ENCODE data around the gene KAT6B. TPM values are rescaled to one million over a fixed set of nuclear protein-coding genes. Genes with fewer than 3 reads are reported as not detected.
A peak's percentile ranks its signal among the peaks of the same experiment; 100 is the strongest.

Gene KAT6B
- total RNA-seq, 1 donor from 2014 or later, result 21.7 TPM

DNA sequence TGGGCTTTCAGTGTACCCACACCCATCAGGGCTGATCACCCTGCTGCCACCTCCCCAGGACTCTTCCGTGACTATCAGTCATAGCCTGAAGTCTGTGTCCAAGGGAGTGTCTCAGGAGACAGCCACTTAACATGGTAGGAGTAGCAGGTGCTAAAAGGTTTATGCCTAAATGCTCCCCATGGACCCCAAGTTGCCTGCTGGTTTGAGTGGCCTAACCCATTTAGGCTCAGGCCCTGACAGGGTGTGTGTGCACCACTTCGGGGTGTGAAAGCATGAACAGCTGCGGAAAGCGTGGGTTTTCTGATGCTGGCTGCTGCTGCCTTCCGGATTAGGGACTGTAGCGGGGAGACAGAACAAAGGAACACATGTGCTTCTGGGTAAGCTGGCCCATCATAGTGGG is 191.9 kb downstream of the KAT6B start:
- H3K9me3 ChIP-seq (ENCODE audit: insufficient read depth, low read depth, low read length), result no peaks in the 10 kb centered on the region
- H3K36me3 ChIP-seq (ENCODE audit: insufficient read depth, low read length), result peaks cover 11% of the 10 kb centered on the region
- DNase-seq (ENCODE audit: low read depth), result no peak
- no peak for FAIRE-seq
- Mint-ChIP-seq H3K27me3 (ENCODE audit: low read depth, unreplicated experiment) (no peaks in the 10 kb centered on the region), H3K36me3 (ENCODE audit: low read depth, unreplicated experiment) (peaks cover 13% of the 10 kb centered on the region), H3K9me3 (ENCODE audit: unreplicated experiment) (no peaks in the 10 kb centered on the region), H3K27ac (ENCODE audit: unreplicated experiment) (no peak overlapping the region), H3K4me1 (ENCODE audit: low read depth, unreplicated experiment) (no peaks in the 10 kb centered on the region), H3K4me3 (ENCODE audit: unreplicated experiment) (no peak overlapping the region)
- no peak overlapping the region for H3K4me2 ChIP-seq (ENCODE audit: low read length)
- no peaks in the 10 kb centered on the region for H4K20me1 ChIP-seq (ENCODE audit: insufficient read depth, low read length)
- TF ChIP-seq EZH2 (IDR thresholded peaks at IDR 0.05; ENCODE audit: insufficient read depth, low read length), result no peak
- TF ChIP-seq, protein P1, sequence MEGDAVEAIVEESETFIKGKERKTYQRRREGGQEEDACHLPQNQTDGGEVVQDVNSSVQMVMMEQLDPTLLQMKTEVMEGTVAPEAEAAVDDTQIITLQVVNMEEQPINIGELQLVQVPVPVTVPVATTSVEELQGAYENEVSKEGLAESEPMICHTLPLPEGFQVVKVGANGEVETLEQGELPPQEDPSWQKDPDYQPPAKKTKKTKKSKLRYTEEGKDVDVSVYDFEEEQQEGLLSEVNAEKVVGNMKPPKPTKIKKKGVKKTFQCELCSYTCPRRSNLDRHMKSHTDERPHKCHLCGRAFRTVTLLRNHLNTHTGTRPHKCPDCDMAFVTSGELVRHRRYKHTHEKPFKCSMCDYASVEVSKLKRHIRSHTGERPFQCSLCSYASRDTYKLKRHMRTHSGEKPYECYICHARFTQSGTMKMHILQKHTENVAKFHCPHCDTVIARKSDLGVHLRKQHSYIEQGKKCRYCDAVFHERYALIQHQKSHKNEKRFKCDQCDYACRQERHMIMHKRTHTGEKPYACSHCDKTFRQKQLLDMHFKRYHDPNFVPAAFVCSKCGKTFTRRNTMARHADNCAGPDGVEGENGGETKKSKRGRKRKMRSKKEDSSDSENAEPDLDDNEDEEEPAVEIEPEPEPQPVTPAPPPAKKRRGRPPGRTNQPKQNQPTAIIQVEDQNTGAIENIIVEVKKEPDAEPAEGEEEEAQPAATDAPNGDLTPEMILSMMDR (IDR thresholded peaks at IDR 0.05; ENCODE audit: insufficient read depth, low read depth, low read length), result no peak
- no peaks in the 10 kb centered on the region for H3K79me2 ChIP-seq (ENCODE audit: insufficient read depth, low read length)
- H3K4me1 ChIP-seq (ENCODE audit: insufficient read depth, low read length), result no peaks in the 10 kb centered on the region
- H3K27ac ChIP-seq (ENCODE audit: low read depth, low read length), result no peak overlapping the region
- H3K27me3 ChIP-seq (ENCODE audit: insufficient read depth, low read length), result no peaks in the 10 kb centered on the region
- no peak overlapping the region for H3K9ac ChIP-seq (ENCODE audit: low read length)
- no peak overlapping the region for H3K4me3 ChIP-seq (ENCODE audit: insufficient read depth, low read depth, low read length)
- no peak overlapping the region for H2AFZ ChIP-seq (ENCODE audit: low read depth, low read length)

DNA sequence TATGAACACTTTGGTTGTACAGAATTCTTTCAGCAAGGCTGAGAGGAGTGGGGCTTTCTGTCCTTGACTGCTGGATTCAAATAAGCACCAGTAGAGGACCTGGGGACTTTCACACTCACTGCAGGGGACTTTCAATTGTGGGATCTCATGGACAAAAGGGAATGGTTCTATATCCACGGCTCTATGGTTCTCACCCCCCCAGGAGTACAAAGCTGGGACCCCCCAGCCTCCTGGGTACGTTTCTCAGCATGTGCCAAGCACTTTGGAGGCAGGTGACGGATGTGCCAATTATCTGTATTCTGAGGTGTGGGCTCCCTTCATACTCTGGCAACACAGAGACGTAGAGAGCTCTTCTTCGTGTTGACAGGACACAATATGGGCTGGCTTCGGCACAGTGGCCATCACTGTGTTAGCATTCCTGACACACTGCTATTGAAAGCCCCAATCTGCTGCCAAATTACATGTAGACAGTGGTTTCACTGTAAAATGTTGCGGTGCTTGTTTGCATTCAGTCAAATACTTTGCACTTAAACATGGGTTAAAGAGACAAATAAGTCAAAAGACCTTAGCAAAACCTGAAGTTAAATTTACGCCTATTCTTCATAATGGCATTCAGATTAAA is 192.4 kb downstream of the KAT6B start:
- Histone ChIP-seq H3K27ac (ENCODE audit: low read depth, low read length) (no peak overlapping the region), H3K4me1 (ENCODE audit: insufficient read depth, low read length) (no peaks in the 10 kb centered on the region), H3K79me2 (ENCODE audit: insufficient read depth, low read length) (no peaks in the 10 kb centered on the region), H2AFZ (ENCODE audit: low read depth, low read length) (no peak overlapping the region), H3K9me3 (ENCODE audit: insufficient read depth, low read depth, low read length) (no peaks in the 10 kb centered on the region), H3K27me3 (ENCODE audit: insufficient read depth, low read length) (no peaks in the 10 kb centered on the region), H4K20me1 (ENCODE audit: insufficient read depth, low read length) (no peaks in the 10 kb centered on the region), H3K4me3 (ENCODE audit: insufficient read depth, low read depth, low read length) (no peak overlapping the region), H3K36me3 (ENCODE audit: insufficient read depth, low read length) (peaks cover 11% of the 10 kb centered on the region), H3K4me2 (ENCODE audit: low read length) (peak overlapping the region; percentile 24), H3K9ac (ENCODE audit: low read length) (no peak overlapping the region)
- H3K9me3 Mint-ChIP-seq (ENCODE audit: unreplicated experiment), result no peaks in the 10 kb centered on the region
- DNase-seq (ENCODE audit: low read depth), result no peak
- no peak overlapping the region for H3K27ac Mint-ChIP-seq (ENCODE audit: unreplicated experiment)
- FAIRE-seq, result no peak
- TF ChIP-seq, protein P1 (IDR thresholded peaks at IDR 0.05; ENCODE audit: insufficient read depth, low read depth, low read length), result no peak
- TF ChIP-seq EZH2 (IDR thresholded peaks at IDR 0.05; ENCODE audit: insufficient read depth, low read length), result no peak
- no peak overlapping the region for H3K4me3 Mint-ChIP-seq (ENCODE audit: unreplicated experiment)
- H3K4me1 Mint-ChIP-seq (ENCODE audit: low read depth, unreplicated experiment), result no peaks in the 10 kb centered on the region
- peaks cover 13% of the 10 kb centered on the region for H3K36me3 Mint-ChIP-seq (ENCODE audit: low read depth, unreplicated experiment)
- H3K27me3 Mint-ChIP-seq (ENCODE audit: low read depth, unreplicated experiment), result no peaks in the 10 kb centered on the region

DNA sequence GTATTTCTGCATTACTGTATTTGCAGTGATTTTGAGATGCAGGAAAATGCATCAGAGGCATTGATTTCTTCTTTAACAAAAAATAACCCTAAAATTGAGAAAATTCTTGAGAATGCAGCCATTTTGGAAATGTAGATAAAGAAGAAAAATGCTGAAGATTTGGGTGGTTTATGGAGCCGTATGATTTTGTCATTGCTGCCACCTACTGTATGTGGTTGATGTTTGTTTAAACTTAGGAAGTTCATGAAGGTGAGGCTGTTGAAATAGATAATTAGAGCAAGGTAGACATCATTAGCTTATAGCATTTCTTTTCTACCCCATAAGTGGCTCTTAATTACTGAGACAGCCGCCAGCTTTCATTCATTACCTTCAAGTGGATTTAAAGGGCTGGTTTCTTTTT is 193.0 kb downstream of the KAT6B start:
- no peak overlapping the region for H3K4me3 Mint-ChIP-seq (ENCODE audit: unreplicated experiment)
- H3K27me3 Mint-ChIP-seq (ENCODE audit: low read depth, unreplicated experiment), result no peaks in the 10 kb centered on the region

More for the DNA sequence above, 193.0 kb downstream of the KAT6B start:
- Histone ChIP-seq H3K9me3 (ENCODE audit: insufficient read depth, low read depth, low read length) (no peaks in the 10 kb centered on the region), H3K27me3 (ENCODE audit: insufficient read depth, low read length) (no peaks in the 10 kb centered on the region), H3K79me2 (ENCODE audit: insufficient read depth, low read length) (no peaks in the 10 kb centered on the region), H3K9ac (ENCODE audit: low read length) (no peak overlapping the region), H3K4me3 (ENCODE audit: insufficient read depth, low read depth, low read length) (no peak overlapping the region), H4K20me1 (ENCODE audit: insufficient read depth, low read length) (no peaks in the 10 kb centered on the region), H3K4me2 (ENCODE audit: low read length) (peak overlapping the region; percentile 24), H3K36me3 (ENCODE audit: insufficient read depth, low read length) (peaks cover 11% of the 10 kb centered on the region), H3K27ac (ENCODE audit: low read depth, low read length) (no peak overlapping the region), H2AFZ (ENCODE audit: low read depth, low read length) (no peak overlapping the region), H3K4me1 (ENCODE audit: insufficient read depth, low read length) (no peaks in the 10 kb centered on the region)
- FAIRE-seq (no peak), DNase-seq (ENCODE audit: low read depth) (peak; percentile 25)
- TF ChIP-seq EZH2 (IDR thresholded peaks at IDR 0.05; ENCODE audit: insufficient read depth, low read length), result no peak
- TF ChIP-seq, protein P1 (IDR thresholded peaks at IDR 0.05; ENCODE audit: insufficient read depth, low read depth, low read length), result peak; percentile 42
- Mint-ChIP-seq H3K4me1 (ENCODE audit: low read depth, unreplicated experiment) (no peaks in the 10 kb centered on the region), H3K36me3 (ENCODE audit: low read depth, unreplicated experiment) (peaks cover 13% of the 10 kb centered on the region), H3K9me3 (ENCODE audit: unreplicated experiment) (no peaks in the 10 kb centered on the region), H3K27ac (ENCODE audit: unreplicated experiment) (no peak overlapping the region)

All from astrocyte (in vitro differentiated cells and primary cell).